H1 (cell line): Measurements from ENCODE around the gene KRT3. TPM values are rescaled to one million over a fixed set of nuclear protein-coding genes. Genes with fewer than 3 reads are reported as not detected.

Experiments used
- CTCF ChIA-PET: fragments of 300-600 bp; sonication (Branson Sonifier 250); formaldehyde crosslinking; loops from one replicate; lab custom pipeline; 2021; ENCODE audit not compliant: partially characterized antibody; lab: Charles Lee
- POLR2A ChIA-PET: fragments of 300-600 bp; sonication (Branson Sonifier 250); formaldehyde crosslinking; loops from one replicate; lab custom pipeline; 2021; ENCODE audit warnings: inconsistent platforms; ENCODE audit not compliant: partially characterized antibody; lab: Charles Lee
- DNase-seq, 2 experiments: peaks; one replicate each; pipeline versions ENCODE4 v3.0.0 to v3.0.0-alpha.2; 2010 to 2022; ENCODE audit warnings: low spot score in 2 of 2, low read depth in 1 of 2, mixed read lengths in 1 of 2
- FAIRE-seq: peaks from 2 replicates; lab custom pipeline; 2011; peaks lifted over from hg19 to GRCh38; lab: Jason Lieb, UNC
- H2AFZ ChIP-seq: 2 replicates; pipeline ENCODE4 v1.8.1; 2012; ENCODE audit warnings: low read length, inconsistent platforms
- H2AK5ac ChIP-seq: 2 replicates; pipeline ENCODE4 v1.6.1; 2013; ENCODE audit warnings: low read depth, low read length
- H2BK120ac ChIP-seq: replicated peaks from 2 replicates; pipeline ENCODE3; 2013; ENCODE audit warnings: low read depth, low read length, inconsistent platforms
- H2BK12ac ChIP-seq: 2 replicates; pipeline ENCODE4 v1.6.1; 2013; ENCODE audit warnings: low read depth, low read length
- H2BK15ac ChIP-seq: 2 replicates; pipeline ENCODE4 v1.6.1; 2013; ENCODE audit warnings: low read length
- H2BK20ac ChIP-seq: 2 replicates; pipeline ENCODE4 v1.6.1; 2013; ENCODE audit warnings: low read length
- H2BK5ac ChIP-seq: 2 replicates; pipeline ENCODE4 v1.6.1; 2013; ENCODE audit warnings: low read depth, low read length
- H3K14ac ChIP-seq: 2 replicates; pipeline ENCODE4 v1.6.1; 2013; ENCODE audit warnings: inconsistent platforms; ENCODE audit not compliant: insufficient read length
- H3K18ac ChIP-seq: 2 replicates; pipeline ENCODE4 v1.6.1; 2013; ENCODE audit warnings: low read length; ENCODE audit errors: extremely low read depth
- H3K23ac ChIP-seq: 2 replicates; pipeline ENCODE4 v1.6.1; 2013; ENCODE audit warnings: inconsistent platforms; ENCODE audit not compliant: insufficient read length
- H3K23me2 ChIP-seq: 2 replicates; pipeline ENCODE4 v1.6.1; 2013; ENCODE audit warnings: low read depth, low read length
- H3K27ac ChIP-seq: 2 replicates; pipeline ENCODE4 v1.6.1; 2011; ENCODE audit warnings: low read depth, low read length, inconsistent platforms
- H3K27me3 ChIP-seq, 4 experiments: replicated peaks in 1 of 4; 1 replicate in 1 of 4; 2 replicates in 3 of 4; pipeline versions ENCODE4 v1.6.1 to v1.8.1; 2011 to 2013; ENCODE audit warnings: low read length in 3 of 4, mild to moderate bottlenecking in 3 of 4, inconsistent platforms in 2 of 4, mixed read lengths in 2 of 4, moderate library complexity in 1 of 4; ENCODE audit not compliant: control insufficient read depth in 3 of 4, insufficient read depth in 3 of 4; ENCODE audit errors: extremely low read depth in 1 of 4
- H3K36me3 ChIP-seq, 4 experiments: 2 replicates each; pipeline versions ENCODE4 v1.6.1 to v1.8.1; 2011 to 2013; ENCODE audit warnings: mild to moderate bottlenecking in 4 of 4, low read length in 3 of 4, moderate library complexity in 2 of 4, control low read depth in 1 of 4, inconsistent platforms in 1 of 4; ENCODE audit not compliant: insufficient read depth in 4 of 4, control insufficient read depth in 2 of 4
- H3K4ac ChIP-seq: replicated peaks from 2 replicates; pipeline ENCODE3; 2013; ENCODE audit warnings: low read length, low read depth, mixed read lengths, inconsistent platforms; ENCODE audit not compliant: insufficient read length
- H3K4me1 ChIP-seq, 4 experiments: replicated peaks in 1 of 4; 1 replicate in 1 of 4; 2 replicates in 3 of 4; pipeline versions ENCODE4 v1.6.1 to v1.8.1; 2011 to 2013; ENCODE audit warnings: low read length in 3 of 4, inconsistent platforms in 2 of 4, mixed read lengths in 1 of 4; ENCODE audit not compliant: insufficient read depth in 4 of 4, control insufficient read depth in 3 of 4
- H3K4me2 ChIP-seq, 2 experiments: 2 replicates each; pipeline versions ENCODE4 v1.6.1 to v1.8.1; 2011 to 2013; ENCODE audit warnings: low read depth in 2 of 2, low read length in 2 of 2, control low read depth in 1 of 2, inconsistent platforms in 1 of 2, mild to moderate bottlenecking in 1 of 2; ENCODE audit not compliant: insufficient read depth in 1 of 2
- H3K4me3 ChIP-seq, 4 experiments: fragments of 200-600, 300-600 bp in 1 of 4; sonication (generic), shearing (Covaris generic), sonication (Bioruptor Twin) in 1 of 4; 2 replicates each; pipeline versions ENCODE4 v1.5.1 to v1.8.1; 2011 to 2016; ENCODE audit warnings: low read length in 4 of 4, low read depth in 3 of 4, control low read depth in 2 of 4, inconsistent platforms in 2 of 4, mild to moderate bottlenecking in 2 of 4, mixed read lengths in 1 of 4, moderate library complexity in 1 of 4; ENCODE audit not compliant: insufficient read depth in 2 of 4; ENCODE audit errors: extremely low read depth in 1 of 4
- H3K56ac ChIP-seq: replicated peaks from 2 replicates; pipeline ENCODE3; 2013; ENCODE audit warnings: low read depth, mild to moderate bottlenecking, mixed read lengths, low read length, inconsistent platforms; ENCODE audit not compliant: insufficient read length
- H3K79me1 ChIP-seq: 2 replicates; pipeline ENCODE4 v1.6.1; 2013; ENCODE audit warnings: low read depth, low read length, control low read depth
- H3K79me2 ChIP-seq, 2 experiments: 2 replicates each; pipeline versions ENCODE4 v1.6.1 to v1.8.1; 2012 to 2013; ENCODE audit warnings: low read length in 2 of 2, mild to moderate bottlenecking in 2 of 2, inconsistent platforms in 1 of 2; ENCODE audit not compliant: insufficient read depth in 2 of 2, control insufficient read depth in 1 of 2
- H3K9ac ChIP-seq, 4 experiments: replicated peaks in 1 of 4; 1 replicate in 1 of 4; 2 replicates in 3 of 4; pipeline versions ENCODE4 v1.6.1 to v1.8.1; 2011 to 2013; ENCODE audit warnings: low read depth in 3 of 4, low read length in 3 of 4, control low read depth in 2 of 4, mild to moderate bottlenecking in 2 of 4, moderate library complexity in 2 of 4, inconsistent platforms in 1 of 4; ENCODE audit errors: extremely low read depth in 1 of 4
- H3K9me3 ChIP-seq, 2 experiments: 2 replicates each; pipeline versions ENCODE4 v1.6.1 to v1.8.1; 2012 to 2013; ENCODE audit warnings: mild to moderate bottlenecking in 2 of 2, moderate library complexity in 2 of 2, control low read depth in 1 of 2, inconsistent platforms in 1 of 2, low read depth in 1 of 2, low read length in 1 of 2, mixed read lengths in 1 of 2; ENCODE audit not compliant: insufficient read depth in 2 of 2
- H4K20me1 ChIP-seq, 2 experiments: replicated peaks in 1 of 2; 2 replicates each; pipeline versions ENCODE3 to v1.8.1; 2011 to 2013; ENCODE audit warnings: inconsistent platforms in 2 of 2, low read length in 2 of 2, mild to moderate bottlenecking in 1 of 2; ENCODE audit not compliant: insufficient read depth in 2 of 2, control insufficient read depth in 1 of 2
- H4K5ac ChIP-seq: 2 replicates; pipeline ENCODE4 v1.6.1; 2013; ENCODE audit warnings: low read length, low read depth, mixed read lengths, inconsistent platforms; ENCODE audit not compliant: insufficient read length
- H4K8ac ChIP-seq: 2 replicates; pipeline ENCODE4 v1.8.0; 2013; ENCODE audit warnings: mild to moderate bottlenecking, moderate library complexity, low read length, inconsistent platforms; ENCODE audit not compliant: insufficient read depth; ENCODE audit errors: extremely low read depth
- H4K91ac ChIP-seq: replicated peaks from 2 replicates; pipeline ENCODE3; 2013; ENCODE audit warnings: low read length, mixed read lengths, inconsistent platforms; ENCODE audit not compliant: insufficient read length
- BCL11A ChIP-seq, 2 experiments: IDR thresholded peaks; one replicate each; pipeline ENCODE4 v1.6.1; 2011; ENCODE audit warnings: low read depth in 2 of 2, low read length in 2 of 2, mild to moderate bottlenecking in 2 of 2
- E2F6 ChIP-seq: IDR thresholded peaks from 2 replicates; pipeline ENCODE4 v1.6.1; 2012; ENCODE audit warnings: inconsistent platforms
- GABPA ChIP-seq: IDR thresholded peaks from 2 replicates; pipeline ENCODE4 v1.6.1; 2011; ENCODE audit warnings: mild to moderate bottlenecking, low read length, moderate library complexity, borderline replicate concordance; ENCODE audit not compliant: insufficient read depth
- JUN ChIP-seq: IDR thresholded peaks from 2 replicates; pipeline ENCODE4 v1.6.1; 2011; ENCODE audit warnings: low read depth, mild to moderate bottlenecking, improper control_type of control experiment, low read length
- KDM4A ChIP-seq: IDR thresholded peaks from one replicate; pipeline ENCODE4 v1.7.1; 2012; ENCODE audit warnings: low read depth, mild to moderate bottlenecking, moderate library complexity, low read length, inconsistent platforms; ENCODE audit not compliant: severe bottlenecking
- NRF1 ChIP-seq: IDR thresholded peaks from 2 replicates; pipeline ENCODE4 v1.6.1; 2011; ENCODE audit warnings: mild to moderate bottlenecking, low read depth, low read length, improper control_type of control experiment
- PHF8 ChIP-seq: fragments of 200-600 bp; sonication (generic); conservative IDR thresholded peaks from 2 replicates; pipeline ENCODE4 v1.7.1; 2012; ENCODE audit warnings: low read depth, mild to moderate bottlenecking, inconsistent platforms, low read length, moderate library complexity
- SIN3A ChIP-seq, 2 experiments: IDR thresholded peaks in 1 of 2; conservative IDR thresholded peaks in 1 of 2; 2 replicates each; pipeline ENCODE4 v1.6.1; 2011 to 2012; ENCODE audit warnings: low read length in 2 of 2, improper control_type of control experiment in 1 of 2, low read depth in 1 of 2, mild to moderate bottlenecking in 1 of 2
- SIRT6 ChIP-seq: IDR thresholded peaks from one replicate; pipeline ENCODE4 v1.7.1; 2012; ENCODE audit warnings: low read length, inconsistent platforms
- TAF7 ChIP-seq: optimal IDR thresholded peaks from 2 replicates; pipeline ENCODE3; 2011; ENCODE audit warnings: low read depth, mild to moderate bottlenecking, inconsistent platforms, low read length, moderate library complexity, borderline replicate concordance
- TBP ChIP-seq: IDR thresholded peaks from 2 replicates; pipeline ENCODE4 v1.6.1; 2011; ENCODE audit warnings: low read depth, low read length, improper control_type of control experiment
- USF2 ChIP-seq: IDR thresholded peaks from 2 replicates; pipeline ENCODE4 v1.6.1; 2011; ENCODE audit warnings: low read length, improper control_type of control experiment
- YY1 ChIP-seq: IDR thresholded peaks from 2 replicates; pipeline ENCODE4 v1.6.1; 2011; ENCODE audit warnings: low read depth, mild to moderate bottlenecking, low read length
- WGBS, 2 experiments: shearing (Covaris generic) in 1 of 2; methylation state at CpG; one replicate each; pipeline versions ENCODE4 v1.1.6 to v1.1.7; 2013 to 2015; ENCODE audit warnings: low lambda C conversion rate in 2 of 2, mixed read lengths in 2 of 2, inconsistent platforms in 1 of 2, low coverage in 1 of 2, missing lambda C conversion rate in 1 of 2; ENCODE audit not compliant: insufficient replicate concordance in 2 of 2, insufficient coverage in 1 of 2, insufficient read length in 1 of 2; ENCODE audit errors: extremely low coverage in 1 of 2, missing lambda C conversion rate in 1 of 2; 5-methylcytosine and 5-hydroxymethylcytosine counted together
- polyA plus RNA-seq, 7 experiments: library from polyadenylated mRNA; depleted of rRNA in 3 of 7; stranded (reverse) in 5 of 7; unstranded in 2 of 7; fragments of >200 nt in 5 of 7; fragments of 200-250 nt in 2 of 7; gene quantifications; 1 replicate in 5 of 7; 2 replicates in 1 of 7; 4 replicates in 1 of 7; pipeline versions ENCODE4 v1.2.1 to v1.2.3, GENCODE V29; 2011 to 2013; ENCODE audit warnings: missing spikeins in 2 of 7, mixed read lengths in 2 of 7
- total RNA-seq: library from RNA; stranded (reverse); fragmentation: NEBNext Ultra II Directional; extraction: Animal tissue kit (Norgen Biotek cat#: 25700); gene quantifications from 2 replicates; pipeline ENCODE4 v1.2.1, GENCODE V29; 2021

Gene KRT3
- total and polyA plus RNA-seq, 2 of the 8 experiments (the other 6 are each of a cell fraction or from before 2014, with no cell fraction given): not detected

GRCh38 chr12:52815161-52815560, 19.2 kb upstream of the KRT3 start:
- no peak overlapping the region for H4K8ac ChIP-seq
- no peaks in the 10 kb centered on the region for H4K20me1 ChIP-seq
- no peak overlapping the region for H3K18ac ChIP-seq
- POLR2A ChIA-PET: no interaction called here
- no peak overlapping the region for H4K5ac ChIP-seq
- CTCF ChIA-PET: no interaction called here
- no peak overlapping the region for H3K27ac ChIP-seq
- no peak overlapping the region for H2AFZ ChIP-seq
- H3K4me2 ChIP-seq: no peak overlapping the region
- H3K9ac ChIP-seq: no peak overlapping the region
- DNase-seq (no peak), FAIRE-seq (no peak)
- H4K91ac ChIP-seq: no peak overlapping the region
- no peak overlapping the region for H3K56ac ChIP-seq
- H2BK15ac ChIP-seq: no peak overlapping the region
- H3K4ac ChIP-seq: no peak overlapping the region
- no peaks in the 10 kb centered on the region for H3K9me3 ChIP-seq
- H2BK120ac ChIP-seq: no peak overlapping the region
- no peak overlapping the region for H2BK20ac ChIP-seq
- no peaks in the 10 kb centered on the region for H3K79me1 ChIP-seq
- no peaks in the 10 kb centered on the region for H3K36me3 ChIP-seq
- H3K4me1 ChIP-seq: no peaks in the 10 kb centered on the region
- WGBS, 2 experiments: 76% methylated on average over 4 of the region's 4 CpGs; no CpG with 5 or more reads in 1 of the 2 experiments
- H3K23ac ChIP-seq: no peak overlapping the region
- no peaks in the 10 kb centered on the region for H3K27me3 ChIP-seq
- no peaks in the 10 kb centered on the region for H3K23me2 ChIP-seq
- H3K14ac ChIP-seq: no peak overlapping the region
- no peak overlapping the region for H2AK5ac ChIP-seq
- no peak overlapping the region for H3K4me3 ChIP-seq
- no peaks in the 10 kb centered on the region for H3K79me2 ChIP-seq
- H2BK12ac ChIP-seq: no peak overlapping the region
- no peak overlapping the region for H2BK5ac ChIP-seq
- TF ChIP-seq KDM4A (no peak), JUN (no peak), TBP (no peak), E2F6 (no peak), USF2 (no peak), SIRT6 (no peak), TAF7 (no peak), NRF1 (no peak), YY1 (no peak), GABPA (no peak), PHF8 (no peak), SIN3A (conservative IDR thresholded peaks at IDR 0.05 in 1 of 2, IDR thresholded peaks at IDR 0.05 in 1 of 2; ENCODE audit: low read depth in 1 of 2, low read length in 2 of 2) (no peak), BCL11A (IDR thresholded peaks at IDR 0.05; ENCODE audit: low read depth in 2 of 2, low read length in 2 of 2) (no peak)
